Stimulated activated CD8-positive, alpha-beta memory T cell treated with anti-CD3 and anti-CD28 coated beads, Interleukin-7, amount 100 ng/mL, for 48 hours (primary cell): ENCODE results near the gene TXK.

Experiments used
- DNase-seq, 2 donors: peaks; one replicate each; pipeline ENCODE4 v3.0.0-alpha.2; 2020; ENCODE audit warnings: low read depth in 1 of 2; ENCODE audit errors: extremely low read depth in 1 of 2

TXK gene

DNA sequence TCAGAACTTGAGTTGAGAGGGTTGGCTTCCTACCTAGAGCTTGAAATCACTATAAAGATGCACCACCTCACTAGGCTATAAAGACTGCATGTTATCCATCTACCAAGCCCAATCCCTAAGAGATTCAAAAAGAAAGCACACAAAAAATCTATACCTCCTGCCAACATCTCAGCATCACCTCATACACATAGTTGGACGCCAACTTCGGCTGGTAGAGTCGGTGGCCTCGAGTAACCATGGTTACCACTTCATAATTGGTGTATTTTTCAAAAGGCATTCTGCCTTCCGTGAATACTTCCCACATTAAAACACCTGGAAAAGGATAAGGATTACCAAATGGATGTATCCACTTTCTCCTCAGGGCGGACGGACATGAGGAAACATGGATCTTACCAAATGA, 4.5 kb upstream of the TXK start:
- DNase-seq = no peak

DNA sequence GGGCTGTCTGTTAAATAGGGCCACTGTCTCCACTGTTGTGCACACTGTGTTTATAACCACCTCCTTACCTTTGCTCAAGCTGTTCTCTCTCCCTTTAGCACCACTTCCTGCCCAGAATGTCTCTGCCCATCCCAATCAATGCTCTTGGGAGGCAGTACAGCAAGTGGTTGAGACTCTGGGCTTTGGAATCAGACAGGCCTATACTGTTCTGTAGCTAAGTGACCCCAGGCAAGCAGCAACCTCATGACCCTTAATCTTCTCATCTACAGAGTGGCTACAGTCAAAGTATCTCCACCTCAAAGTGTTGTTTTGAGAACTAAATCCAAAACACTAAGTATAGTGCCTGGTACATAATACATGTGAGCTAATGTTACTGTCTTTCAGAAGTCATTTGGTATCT, 3.8 kb upstream of the TXK start:
- DNase-seq = no peak

DNA sequence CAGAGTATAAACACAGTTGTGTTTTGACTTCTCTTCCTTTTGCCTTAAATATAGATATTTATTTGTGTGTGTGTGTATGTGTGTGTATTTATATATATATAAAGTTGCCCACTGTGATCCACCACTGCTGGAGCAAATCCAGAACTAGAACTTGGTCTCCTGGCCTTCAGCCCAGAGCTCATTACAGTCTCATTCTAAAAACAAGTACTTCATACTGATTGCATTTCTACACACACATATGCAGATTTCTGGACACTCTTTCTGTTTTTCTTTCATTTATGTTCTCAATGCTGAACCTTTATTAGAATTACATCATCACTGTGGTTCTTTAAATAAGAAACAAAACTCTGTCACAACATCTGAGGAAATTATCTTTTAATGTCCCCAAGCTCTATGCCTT, 381 bp downstream of the TXK start:
- DNase-seq = no peak

DNA sequence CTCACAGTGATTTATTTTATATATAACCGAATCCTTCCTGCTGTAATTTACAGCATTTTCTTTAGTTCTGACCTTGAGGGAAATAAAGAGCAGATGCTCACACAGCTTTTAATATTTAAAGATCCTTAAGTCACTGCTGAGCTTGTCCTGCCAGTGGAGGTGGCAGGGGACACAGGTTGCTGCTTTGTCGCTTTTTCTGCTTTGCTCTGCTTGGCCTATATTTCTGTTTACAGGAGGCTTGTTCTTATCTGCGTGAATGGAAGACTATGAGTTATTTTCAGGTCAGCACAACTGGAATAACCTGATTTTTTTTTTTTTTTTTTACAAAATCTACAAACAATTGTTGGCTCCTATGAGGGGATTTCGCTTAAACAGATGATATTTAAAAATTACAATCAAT, 2.3 kb downstream of the TXK start:
- no peak for DNase-seq

DNA sequence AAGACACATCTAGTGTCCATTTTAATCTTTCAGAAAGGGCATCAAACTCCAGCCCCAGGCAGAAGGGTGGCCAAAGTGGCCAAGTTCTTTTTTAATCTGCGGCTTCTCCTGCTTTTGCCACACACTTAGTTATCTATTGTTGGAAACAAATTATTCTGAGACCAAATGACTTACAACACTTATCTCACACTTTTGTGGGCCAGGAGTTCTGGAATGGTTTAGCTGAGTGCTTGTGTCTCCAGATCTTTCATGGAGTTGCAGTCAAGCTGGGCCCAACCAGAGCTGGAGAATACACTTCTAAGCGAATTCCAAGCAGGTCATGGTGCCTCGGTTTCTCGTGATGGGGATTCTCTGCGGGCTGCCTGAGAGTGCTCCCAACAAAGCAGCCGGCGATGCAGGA, 4.0 kb downstream of the TXK start:
- no peak for DNase-seq

DNA sequence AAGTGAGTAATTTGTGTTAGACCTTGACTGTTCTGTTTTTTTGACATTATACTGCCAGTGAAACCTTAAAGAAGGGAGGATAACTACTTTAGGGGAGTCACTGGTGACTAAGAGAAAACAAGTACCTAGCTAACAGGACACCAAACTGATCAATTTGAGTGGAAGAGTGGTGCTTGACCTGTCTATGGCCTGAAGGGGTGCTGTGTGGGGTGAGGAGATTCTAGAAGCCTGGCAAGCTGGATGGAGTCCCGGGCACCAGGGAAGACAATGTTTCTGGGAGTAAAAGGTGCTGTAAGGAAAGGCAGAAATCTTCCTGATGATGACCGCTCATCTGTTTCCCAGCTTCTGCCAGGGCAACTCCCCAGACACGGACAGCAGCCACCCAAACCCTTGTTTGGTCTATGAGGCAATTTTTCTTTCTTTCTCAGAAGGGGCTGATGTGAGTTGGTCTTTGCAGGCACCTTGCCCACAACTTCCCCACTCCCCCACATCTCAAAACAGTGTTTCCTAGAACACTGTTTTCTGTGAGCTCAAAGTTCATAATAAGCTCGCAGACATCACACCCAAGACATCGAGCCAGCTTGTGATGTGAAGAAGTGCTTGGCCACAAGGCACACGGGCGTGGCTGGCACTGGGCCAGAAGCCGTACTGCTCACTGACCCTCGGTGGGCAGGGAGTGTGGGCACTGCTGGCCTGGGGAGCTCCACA, 4.6 kb downstream of the TXK start:
- DNase-seq = peak; percentile 29 to 51

DNA sequence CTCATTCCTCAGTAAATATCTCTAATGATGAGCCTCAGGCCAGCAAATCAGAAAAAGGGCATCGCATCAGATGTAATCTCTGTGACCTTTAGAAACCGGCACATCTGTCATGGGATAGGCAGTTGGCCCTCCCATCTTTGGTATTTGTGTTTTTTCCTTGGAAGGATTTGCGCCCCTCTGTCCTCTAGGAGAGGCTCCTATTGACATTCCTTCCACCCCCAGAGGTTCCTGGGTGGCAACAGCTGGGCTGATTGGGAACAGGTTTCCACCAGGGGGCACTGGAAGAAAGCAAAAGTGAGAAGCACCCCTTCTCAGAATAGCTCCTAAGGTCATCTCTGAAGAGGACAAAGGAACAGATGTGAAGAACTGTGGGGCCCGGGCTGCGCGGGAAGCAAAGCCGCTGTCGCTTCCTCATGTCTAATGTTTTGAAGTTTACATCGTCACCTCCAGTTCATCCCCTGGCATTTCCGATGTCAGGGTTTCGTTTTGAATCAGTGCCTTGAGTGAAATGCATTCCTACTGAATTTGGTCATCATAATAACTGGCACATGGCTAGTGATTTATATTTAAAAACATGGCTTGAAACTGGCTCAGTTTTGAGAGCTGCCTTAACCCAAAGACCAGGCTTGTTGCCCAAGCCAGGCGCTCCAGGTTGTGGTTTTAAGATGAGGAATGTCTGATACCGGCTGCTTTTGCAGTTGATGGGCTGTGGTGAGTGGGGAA, 6.2 kb downstream of the TXK start:
- peak; percentile 59 to 84 for DNase-seq

- no peak for DNase-seq
Measured at GRCh38 chr4:48127231-48127630, 6.8 kb downstream of the TXK start.

- DNase-seq = no peak
Measured at GRCh38 chr4:48126621-48127020, 7.4 kb downstream of the TXK start.

DNA sequence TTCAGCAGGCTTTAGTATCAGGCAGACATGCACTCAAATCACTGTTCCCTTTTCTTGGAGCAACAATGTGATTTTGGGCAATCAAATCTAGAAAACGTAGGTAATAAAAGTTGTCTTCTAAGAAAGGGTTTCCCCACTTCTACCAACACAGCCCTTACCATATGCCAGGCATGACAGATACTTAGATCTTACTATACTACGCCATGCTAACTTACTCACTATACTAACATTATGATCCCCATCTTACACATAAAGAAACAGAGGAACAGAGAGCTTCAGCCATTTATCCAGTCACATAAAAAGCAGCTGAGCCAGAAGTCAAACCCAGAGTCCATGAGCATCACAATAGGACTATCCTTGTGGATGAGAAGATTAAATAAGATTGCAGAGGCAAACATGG, 9.2 kb downstream of the TXK start:
- no peak for DNase-seq

DNA sequence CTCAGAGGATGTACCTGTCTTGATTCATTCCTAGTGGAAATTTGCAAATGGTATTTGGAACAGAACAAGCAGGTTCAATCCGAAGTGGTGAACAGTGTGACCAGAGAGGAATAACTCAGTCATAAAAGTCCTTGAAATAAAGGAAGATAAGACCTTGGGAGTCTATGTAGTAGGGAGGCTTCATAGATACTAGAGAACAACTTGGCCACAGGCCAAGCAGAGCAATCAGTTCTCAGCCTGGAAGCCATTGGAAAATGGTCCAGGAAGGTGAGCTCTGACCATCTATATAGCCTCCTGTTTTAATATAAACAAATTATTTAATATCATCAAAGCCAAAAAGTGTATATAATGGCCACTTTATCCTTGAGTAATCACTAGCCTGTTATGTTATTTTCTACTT, 11.3 kb downstream of the TXK start:
- no peak for DNase-seq

- no peak for DNase-seq
Measured at GRCh38 chr4:48121180-48121579, 12.9 kb downstream of the TXK start.

DNA sequence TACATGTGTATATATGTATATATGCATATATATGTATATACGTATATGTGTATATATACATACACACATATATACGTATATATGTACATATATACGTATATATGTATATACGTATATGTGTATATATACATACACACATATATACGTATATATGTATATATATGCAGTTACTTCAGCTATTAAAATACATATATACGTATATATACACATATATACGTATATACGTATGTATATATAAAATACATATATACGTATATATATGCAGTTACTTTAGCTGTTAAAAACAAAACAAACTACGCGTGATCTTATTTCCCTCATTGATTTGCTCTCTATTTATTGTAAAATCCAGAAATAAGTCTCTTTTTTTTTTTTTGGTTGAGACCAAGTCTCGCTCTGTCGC, 13.9 kb downstream of the TXK start:
- no peak for DNase-seq

DNA sequence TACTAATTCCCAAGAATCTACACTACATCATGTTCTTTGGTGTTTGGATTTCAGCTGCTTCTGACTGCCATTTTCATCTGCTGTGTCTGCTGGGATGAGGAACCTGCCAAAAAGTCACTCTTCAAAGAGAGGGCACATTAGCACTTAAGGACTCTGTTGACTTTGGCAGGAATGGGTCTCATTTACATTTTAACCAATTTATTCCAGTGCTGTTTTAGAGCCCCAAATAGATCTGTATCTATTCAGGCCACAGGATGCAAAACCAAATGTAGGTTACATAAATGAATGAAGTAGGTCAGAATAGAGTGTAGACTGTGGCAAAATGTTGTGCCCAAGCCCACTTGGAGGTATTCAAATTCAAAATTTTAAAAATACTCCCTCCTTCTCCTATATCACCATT, 14.4 kb downstream of the TXK start:
- DNase-seq = no peak

DNA sequence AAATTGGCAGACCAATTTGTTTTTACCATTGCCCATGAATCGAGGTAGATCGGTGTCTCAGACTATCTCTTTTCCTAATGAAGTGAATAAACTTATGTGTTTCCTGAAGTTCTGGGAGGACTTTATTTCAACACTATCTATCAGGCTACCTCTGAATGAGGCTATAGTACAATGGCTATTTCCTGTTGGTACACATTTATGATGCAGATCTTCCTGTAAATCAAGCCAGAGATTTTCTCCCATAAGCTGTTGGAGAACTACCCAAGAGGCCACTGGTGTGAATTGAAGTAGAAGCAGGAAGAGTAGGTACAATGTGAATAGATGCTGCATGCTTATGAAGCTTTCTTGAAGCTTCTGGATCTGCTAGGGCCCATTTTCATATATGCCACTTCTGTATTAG, 16.0 kb downstream of the TXK start:
- no peak for DNase-seq

- no peak for DNase-seq
Measured at GRCh38 chr4:48116582-48116981, 17.5 kb downstream of the TXK start.

DNA sequence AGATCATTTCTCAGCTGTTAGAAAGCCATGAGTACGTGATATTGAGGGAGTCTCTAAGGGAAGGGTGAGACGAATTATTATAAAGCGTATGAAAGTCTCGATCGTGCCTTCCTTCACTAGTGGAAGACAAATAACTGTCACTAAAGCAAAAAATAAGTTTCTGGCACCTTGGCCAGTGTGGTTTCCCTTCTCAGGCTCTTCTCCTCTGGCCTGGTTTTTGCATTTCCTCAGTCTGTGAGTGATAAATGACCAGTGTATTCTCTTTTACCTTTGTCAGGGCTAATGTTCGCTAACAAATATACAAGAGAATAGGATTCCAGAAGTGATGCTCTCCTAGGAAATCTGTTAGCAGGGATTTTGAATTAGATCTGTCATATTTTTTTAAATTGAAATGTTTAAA, 19.6 kb downstream of the TXK start:
- DNase-seq = no peak

- DNase-seq = no peak
Measured at GRCh38 chr4:48112017-48112667, 21.9 kb downstream of the TXK start.

DNA sequence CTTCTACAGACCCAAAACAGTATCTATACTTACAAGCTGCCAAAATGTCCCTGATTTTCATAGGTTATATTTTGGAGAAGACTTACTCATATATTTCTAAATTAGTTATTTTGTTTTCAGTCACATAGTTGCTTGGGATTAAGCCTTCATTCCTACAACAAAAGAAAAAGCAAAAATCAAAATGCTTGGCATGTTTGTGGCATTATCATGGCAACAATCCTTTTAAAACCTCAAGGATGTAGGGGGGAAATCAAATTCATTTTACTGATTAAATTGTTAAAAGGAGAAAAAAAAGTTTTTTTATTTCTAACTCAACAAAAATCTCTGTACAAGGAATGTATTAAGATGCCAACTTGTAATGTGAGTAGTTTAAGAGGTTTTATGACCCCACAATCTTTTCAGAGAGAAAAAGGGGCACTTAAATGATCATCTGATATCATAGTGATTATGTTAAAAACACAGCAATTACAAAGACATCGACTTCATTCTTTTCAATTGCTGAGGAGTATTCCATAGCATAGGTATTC, 23.5 kb downstream of the TXK start:
- no peak for DNase-seq

GRCh38 chr4:48109413-48110263, 24.4 kb downstream of the TXK start:
- no peak for DNase-seq
